ENCODE measurements around the gene C1orf105. TPM values are rescaled to one million over a fixed set of nuclear protein-coding genes. Genes with fewer than 3 reads are reported as not detected.

Gene C1orf105
- polyA plus RNA-seq, 1 of the 3 experiments (the other 2 are of a cell fraction): not detected

GRCh38 chr1:172421974-172422604, 1.6 kb downstream of the C1orf105 start:
- Histone ChIP-seq H3F3A (replicated peaks; ENCODE audit: insufficient read depth) (peaks cover 8% of the 10 kb centered on the region), H3K4me2 (no peak overlapping the region), H3K79me2 (ENCODE audit: insufficient read depth) (no peaks in the 10 kb centered on the region), H3K4me3 (ENCODE audit: low read depth in 2 of 2, low read length in 1 of 2) (no peak overlapping the region), H2AFZ (ENCODE audit: low read depth) (no peak overlapping the region), H3K27ac (ENCODE audit: low read depth in 2 of 2, low read length in 1 of 2) (no peak overlapping the region), H3K9ac (no peak overlapping the region), H3K9me2 (no peaks in the 10 kb centered on the region), H4K20me1 (ENCODE audit: insufficient read depth) (no peaks in the 10 kb centered on the region), H3K27me3 (ENCODE audit: insufficient read depth) (no peaks in the 10 kb centered on the region), H3K4me1 (ENCODE audit: control insufficient read depth in 1 of 2, insufficient read depth in 2 of 2, low read depth in 1 of 2, low read length in 1 of 2) (no peaks in the 10 kb centered on the region; a peak in 1 of 4 replicates), H3K36me3 (replicated peaks in 1 of 2; ENCODE audit: control insufficient read depth in 1 of 2, insufficient read depth in 2 of 2, low read length in 1 of 2) (no peaks in the 10 kb centered on the region), H3K9me3 (no peaks in the 10 kb centered on the region)
- TF ChIP-seq IRF3 (IDR thresholded peaks at IDR 0.05; ENCODE audit: low read depth, low read length): no peak
- TF ChIP-seq GABPA (IDR thresholded peaks at IDR 0.05; ENCODE audit: low read depth): no peak
- no peak for TF ChIP-seq POLR2AphosphoS5 (IDR thresholded peaks at IDR 0.05; ENCODE audit: low read depth, low read length)
- no peak for TF ChIP-seq CHD2 (IDR thresholded peaks at IDR 0.05; ENCODE audit: low read length, partially characterized antibody)
- no peak for TF ChIP-seq NRF1 (IDR thresholded peaks at IDR 0.05; ENCODE audit: low read depth, low read length)
- TF ChIP-seq SIN3A (IDR thresholded peaks at IDR 0.05; ENCODE audit: borderline replicate concordance, low read depth, low read length): no peak
- no peak for TF ChIP-seq MAX (IDR thresholded peaks at IDR 0.05; ENCODE audit: low read depth)
- TF ChIP-seq TEAD4 (IDR thresholded peaks at IDR 0.05; ENCODE audit: borderline replicate concordance, insufficient read depth): no peak
- no peak for TF ChIP-seq NFIC (IDR thresholded peaks at IDR 0.05; ENCODE audit: borderline replicate concordance)
- no peak for TF ChIP-seq RAD21 (IDR thresholded peaks at IDR 0.05; ENCODE audit: low read length)
- no peak for TF ChIP-seq REST (IDR thresholded peaks at IDR 0.05; ENCODE audit: low read depth, low read length)
- no peak for TF ChIP-seq USF1 (IDR thresholded peaks at IDR 0.05; ENCODE audit: borderline replicate concordance, low read depth)
- no peak for TF ChIP-seq EZH2phosphoT487 (IDR thresholded peaks at IDR 0.05; ENCODE audit: borderline replicate concordance, low read depth)
- TF ChIP-seq FOXM1 (IDR thresholded peaks at IDR 0.05; ENCODE audit: low read depth): no peak
- TF ChIP-seq RCOR1 (IDR thresholded peaks at IDR 0.05; ENCODE audit: low read length): no peak
- no peak for TF ChIP-seq ZBTB33 (IDR thresholded peaks at IDR 0.05; ENCODE audit: borderline replicate concordance, low read depth)
- TF ChIP-seq TAF1 (IDR thresholded peaks at IDR 0.05; ENCODE audit: borderline replicate concordance, low read depth, low read length): no peak
- no peak for TF ChIP-seq TCF12 (IDR thresholded peaks at IDR 0.05)
- TF ChIP-seq MEF2A (IDR thresholded peaks at IDR 0.05; ENCODE audit: borderline replicate concordance, low read depth): no peak
- ChIA-PET CTCF (interaction anchor here (0.6 to 2.8 kb wide), 2 partner anchors 23 to 544 kb away, joined by 3 to 16 read pairs; no protein-coding TSS in a partner anchor), POLR2A (no interaction called here)
- WGBS (ENCODE audit: low lambda C conversion rate): 86% methylated on average over 5 of the region's 5 CpGs
- DNase-seq: no peak

Data from SK-N-SH (cell line).